OCI-LY7 (cell line): ENCODE results near the gene CENPN.

ENCODE experiments used
- EZH2phosphoT487 ChIP-seq: fragments of 200-600 bp; sonication (generic); IDR thresholded peaks from 2 replicates; pipeline ENCODE4 v1.6.1; 2018; ENCODE audit warnings: low read depth, borderline replicate concordance, mild to moderate bottlenecking, mixed run types, antibody characterized with exemption, low read length, moderate library complexity, mixed read lengths
- TF ChIP-seq, protein P1 (sequence below): fragments of 200-600 bp; sonication (generic); conservative IDR thresholded peaks from 2 replicates; pipeline ENCODE4 v1.5.1; 2014; ENCODE audit warnings: mild to moderate bottlenecking, antibody characterized with exemption, low read length, moderate library complexity, mixed read lengths

DNA sequence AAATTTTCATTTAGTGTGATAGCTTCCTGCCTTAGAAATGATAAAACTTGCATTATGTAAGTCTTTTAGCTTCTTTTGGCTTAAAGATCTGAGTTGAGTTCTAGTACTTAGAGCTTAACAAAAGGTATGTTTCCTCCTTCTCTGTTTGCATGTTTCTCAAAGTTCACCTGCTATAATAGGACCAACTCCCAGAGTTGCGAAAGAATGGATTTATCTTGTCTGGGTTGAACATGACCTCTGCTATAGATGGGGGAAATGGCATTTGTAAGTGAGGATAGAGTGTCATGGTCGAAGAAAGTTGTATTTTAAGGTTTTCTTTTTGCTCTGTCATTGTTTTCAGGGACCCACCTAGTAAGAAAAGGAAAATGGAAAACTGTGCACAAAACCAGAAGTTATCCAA, 35.8 kb downstream of the CENPN start:
- TF ChIP-seq, protein P1, sequence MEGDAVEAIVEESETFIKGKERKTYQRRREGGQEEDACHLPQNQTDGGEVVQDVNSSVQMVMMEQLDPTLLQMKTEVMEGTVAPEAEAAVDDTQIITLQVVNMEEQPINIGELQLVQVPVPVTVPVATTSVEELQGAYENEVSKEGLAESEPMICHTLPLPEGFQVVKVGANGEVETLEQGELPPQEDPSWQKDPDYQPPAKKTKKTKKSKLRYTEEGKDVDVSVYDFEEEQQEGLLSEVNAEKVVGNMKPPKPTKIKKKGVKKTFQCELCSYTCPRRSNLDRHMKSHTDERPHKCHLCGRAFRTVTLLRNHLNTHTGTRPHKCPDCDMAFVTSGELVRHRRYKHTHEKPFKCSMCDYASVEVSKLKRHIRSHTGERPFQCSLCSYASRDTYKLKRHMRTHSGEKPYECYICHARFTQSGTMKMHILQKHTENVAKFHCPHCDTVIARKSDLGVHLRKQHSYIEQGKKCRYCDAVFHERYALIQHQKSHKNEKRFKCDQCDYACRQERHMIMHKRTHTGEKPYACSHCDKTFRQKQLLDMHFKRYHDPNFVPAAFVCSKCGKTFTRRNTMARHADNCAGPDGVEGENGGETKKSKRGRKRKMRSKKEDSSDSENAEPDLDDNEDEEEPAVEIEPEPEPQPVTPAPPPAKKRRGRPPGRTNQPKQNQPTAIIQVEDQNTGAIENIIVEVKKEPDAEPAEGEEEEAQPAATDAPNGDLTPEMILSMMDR = no peak
- no peak for TF ChIP-seq EZH2phosphoT487
